ENCODE results near the gene PRR4. TPM values are rescaled to one million over a fixed set of nuclear protein-coding genes. Genes with fewer than 3 reads are reported as not detected.

PRR4 gene
- polyA plus RNA-seq, 2 of the 4 experiments (the other 2 are of a cell fraction): 2.5 to 6.4 TPM

- no peak for FAIRE-seq
Observed at GRCh38 chr12:10824957-10825356, 24.3 kb downstream of the PRR4 start.

GRCh38 chr12:10811883-10812536 is 37.3 kb downstream of the PRR4 start:
- ChIA-PET CTCF (no interaction called here), POLR2A (no interaction called here)
- ATAC-seq (no peak), DNase-seq (ENCODE audit: low read depth in 1 of 2, low spot score in 1 of 2) (no peak), FAIRE-seq (no peak)
- Histone ChIP-seq H3K9me3 (no peaks in the 10 kb centered on the region), H3K4me1 (no peaks in the 10 kb centered on the region), H3K4me3 (no peak overlapping the region), H3K27ac (no peak overlapping the region), H3K4me2 (no peak overlapping the region)
- TF ChIP-seq JUN (IDR thresholded peaks at IDR 0.05): no peak
- no peak for TF ChIP-seq CHD4 (IDR thresholded peaks at IDR 0.05; ENCODE audit: borderline replicate concordance)
- TF ChIP-seq, protein P1, sequence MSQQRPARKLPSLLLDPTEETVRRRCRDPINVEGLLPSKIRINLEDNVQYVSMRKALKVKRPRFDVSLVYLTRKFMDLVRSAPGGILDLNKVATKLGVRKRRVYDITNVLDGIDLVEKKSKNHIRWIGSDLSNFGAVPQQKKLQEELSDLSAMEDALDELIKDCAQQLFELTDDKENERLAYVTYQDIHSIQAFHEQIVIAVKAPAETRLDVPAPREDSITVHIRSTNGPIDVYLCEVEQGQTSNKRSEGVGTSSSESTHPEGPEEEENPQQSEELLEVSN (IDR thresholded peaks at IDR 0.05; ENCODE audit: borderline replicate concordance, low read depth): no peak
- no peak for TF ChIP-seq BHLHE40 (IDR thresholded peaks at IDR 0.05; ENCODE audit: low read depth, low read length)
- peak; percentile 97 for TF ChIP-seq RNF2 (IDR thresholded peaks at IDR 0.05; ENCODE audit: borderline replicate concordance, low read depth)
- peak; percentile 23 for TF ChIP-seq ZFP36 (IDR thresholded peaks at IDR 0.05; ENCODE audit: borderline replicate concordance, partially characterized antibody)
- no peak for TF ChIP-seq RFX5 (IDR thresholded peaks at IDR 0.05)
- TF ChIP-seq CBX8 (IDR thresholded peaks at IDR 0.05): peak; percentile 89
- no peak for TF ChIP-seq FOSB (CRISPR knock-in tag; IDR thresholded peaks at IDR 0.05)
- 12% methylated on average over 3 of the region's 3 CpGs for WGBS (ENCODE audit: missing lambda C conversion rate)

More at GRCh38 chr12:10824957-10825356, 24.3 kb downstream of the PRR4 start:
- TF ChIP-seq CTCF (IDR thresholded peaks at IDR 0.05) (no peak), HEYL (CRISPR knock-in tag; IDR thresholded peaks at IDR 0.05) (no peak), CBX8 (IDR thresholded peaks at IDR 0.05) (no peak), BHLHE40 (IDR thresholded peaks at IDR 0.05; ENCODE audit: low read depth, low read length) (no peak), HOXB5 (CRISPR knock-in tag; IDR thresholded peaks at IDR 0.05) (no peak), RARB (CRISPR knock-in tag; IDR thresholded peaks at IDR 0.05) (no peak), CHD2 (IDR thresholded peaks at IDR 0.05; ENCODE audit: low read length, partially characterized antibody) (no peak), NR3C1 (IDR thresholded peaks at IDR 0.05) (no peak), ESRRA (IDR thresholded peaks at IDR 0.05; ENCODE audit: borderline replicate concordance, low read length) (no peak), ATOH8 (CRISPR knock-in tag; IDR thresholded peaks at IDR 0.05; ENCODE audit: low read depth) (no peak), EHF (CRISPR knock-in tag; IDR thresholded peaks at IDR 0.05) (no peak), FOXS1 (CRISPR knock-in tag; IDR thresholded peaks at IDR 0.05) (no peak)
- TF ChIP-seq, protein P2, sequence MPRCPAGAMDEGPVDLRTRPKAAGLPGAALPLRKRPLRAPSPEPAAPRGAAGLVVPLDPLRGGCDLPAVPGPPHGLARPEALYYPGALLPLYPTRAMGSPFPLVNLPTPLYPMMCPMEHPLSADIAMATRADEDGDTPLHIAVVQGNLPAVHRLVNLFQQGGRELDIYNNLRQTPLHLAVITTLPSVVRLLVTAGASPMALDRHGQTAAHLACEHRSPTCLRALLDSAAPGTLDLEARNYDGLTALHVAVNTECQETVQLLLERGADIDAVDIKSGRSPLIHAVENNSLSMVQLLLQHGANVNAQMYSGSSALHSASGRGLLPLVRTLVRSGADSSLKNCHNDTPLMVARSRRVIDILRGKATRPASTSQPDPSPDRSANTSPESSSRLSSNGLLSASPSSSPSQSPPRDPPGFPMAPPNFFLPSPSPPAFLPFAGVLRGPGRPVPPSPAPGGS (IDR thresholded peaks at IDR 0.05): no peak
- TF ChIP-seq, protein P1 (IDR thresholded peaks at IDR 0.05; ENCODE audit: borderline replicate concordance, low read depth): no peak
- Histone ChIP-seq H3K9me3 (no peaks in the 10 kb centered on the region), H3K4me3 (no peak overlapping the region), H3K27ac (no peak overlapping the region), H3K4me2 (no peak overlapping the region), H3K4me1 (no peaks in the 10 kb centered on the region)
- POLR2A ChIA-PET: no interaction called here
- 87% methylated on average over 3 of the region's 3 CpGs for WGBS (ENCODE audit: missing lambda C conversion rate)
- CTCF ChIA-PET: no interaction called here
- no peak for ATAC-seq
- no peak for DNase-seq (ENCODE audit: low read depth in 1 of 2, low spot score in 1 of 2)

Measured in A549 (cell line).